H1 (cell line): ENCODE results near the gene CCDC30.

Experiments used
- ASH2L ChIP-seq: fragments of 200-600, 300-600 bp; sonication (generic); IDR thresholded peaks from one replicate; pipeline ENCODE4 v1.7.1; 2017; ENCODE audit warnings: low read length
- CTCF ChIP-seq, 3 experiments: IDR thresholded peaks; 1 replicate in 2 of 3; 2 replicates in 1 of 3; pipeline versions ENCODE4 v1.5.1 to v1.6.1; 2011; ENCODE audit warnings: low read length in 3 of 3, mild to moderate bottlenecking in 3 of 3, inconsistent platforms in 2 of 3, low read depth in 1 of 3, moderate library complexity in 1 of 3; ENCODE audit not compliant: insufficient read depth in 1 of 3; ENCODE audit errors: control extremely low read depth in 1 of 3
- EZH2 ChIP-seq: fragments of 200-600 bp; sonication (generic); IDR thresholded peaks from 2 replicates; pipeline ENCODE4 v1.7.1; 2012; ENCODE audit warnings: low read depth, mild to moderate bottlenecking, moderate library complexity, low read length, inconsistent platforms; ENCODE audit not compliant: severe bottlenecking
- GABPA ChIP-seq: IDR thresholded peaks from 2 replicates; pipeline ENCODE4 v1.6.1; 2011; ENCODE audit warnings: mild to moderate bottlenecking, low read length, moderate library complexity, borderline replicate concordance; ENCODE audit not compliant: insufficient read depth
- RAD21 ChIP-seq, 2 experiments: IDR thresholded peaks in 1 of 2; conservative IDR thresholded peaks in 1 of 2; 2 replicates each; pipeline ENCODE4 v1.6.1; 2011; ENCODE audit warnings: low read depth in 2 of 2, low read length in 2 of 2, improper control_type of control experiment in 1 of 2, inconsistent platforms in 1 of 2, mild to moderate bottlenecking in 1 of 2, moderate library complexity in 1 of 2
- SP4 ChIP-seq: IDR thresholded peaks from 2 replicates; pipeline ENCODE4 v1.6.1; 2012; ENCODE audit warnings: low read length, inconsistent platforms
- TAF1 ChIP-seq: IDR thresholded peaks from 2 replicates; pipeline ENCODE4 v1.6.1; 2011; ENCODE audit warnings: mild to moderate bottlenecking, low read depth, low read length
- YY1 ChIP-seq: IDR thresholded peaks from 2 replicates; pipeline ENCODE4 v1.6.1; 2011; ENCODE audit warnings: low read depth, mild to moderate bottlenecking, low read length

DNA sequence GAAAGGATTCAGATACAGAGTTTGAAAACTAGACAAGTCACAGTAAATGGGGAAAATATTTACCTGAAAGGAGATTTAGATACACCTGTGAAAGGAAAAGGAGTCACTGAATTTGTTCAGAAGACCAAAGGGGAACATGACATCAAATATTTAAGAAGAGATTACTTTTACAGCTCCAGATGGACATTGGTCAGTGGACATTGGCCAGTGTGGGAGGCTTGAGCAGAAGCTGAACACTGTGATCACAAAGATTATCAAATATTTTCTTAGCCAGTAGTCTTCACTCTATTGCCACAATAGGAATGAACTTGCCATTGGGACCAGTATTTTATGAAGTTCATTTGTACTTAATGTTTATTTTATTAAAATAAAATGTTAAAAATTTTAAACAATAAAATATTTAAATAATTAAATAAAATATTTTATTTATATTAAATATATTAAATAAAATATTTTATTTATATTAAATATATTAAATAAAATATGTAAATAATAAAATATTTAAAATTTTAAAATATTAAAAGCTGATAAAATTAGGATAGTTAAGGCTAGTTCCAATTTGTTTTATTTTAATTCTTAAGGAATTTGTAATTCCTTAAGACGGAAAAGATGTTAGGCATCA lies 94.3 kb downstream of the CCDC30 start:
- TF ChIP-seq RAD21 (IDR thresholded peaks at IDR 0.05 in 1 of 2, conservative IDR thresholded peaks at IDR 0.05 in 1 of 2; ENCODE audit: low read depth in 2 of 2, low read length in 2 of 2) (no peak), YY1 (no peak), EZH2 (no peak), CTCF (IDR thresholded peaks at IDR 0.05; ENCODE audit: control extremely low read depth in 1 of 3, insufficient read depth in 1 of 3, low read depth in 1 of 3, low read length in 3 of 3) (no peak), TAF1 (no peak), SP4 (no peak), GABPA (no peak), ASH2L (no peak)
